Neural cell (in vitro differentiated cells): Measurements from ENCODE around the gene MRPL23.

Experiments
- CTCF ChIP-seq: fragments of 450-650 bp; IDR thresholded peaks from 2 replicates; pipeline ENCODE4 v1.5.1; 2014; ENCODE audit warnings: antibody characterized with exemption, mild to moderate bottlenecking, moderate library complexity; ENCODE audit not compliant: poor library complexity, severe bottlenecking
- EZH2 ChIP-seq: fragments of 200-600, 300-800 bp; shearing (Covaris generic), sonication (generic); IDR thresholded peaks from 2 replicates; pipeline ENCODE4 v1.6.1; 2014; ENCODE audit warnings: antibody characterized with exemption, low read length, borderline replicate concordance, mild to moderate bottlenecking; ENCODE audit not compliant: insufficient read depth, poor library complexity, severe bottlenecking
- RAD21 ChIP-seq: fragments of 450-650 bp; conservative IDR thresholded peaks from 2 replicates; pipeline ENCODE4 v1.6.1; 2014; ENCODE audit warnings: antibody characterized with exemption, mild to moderate bottlenecking, moderate library complexity
- REST ChIP-seq: IDR thresholded peaks from 2 replicates; pipeline ENCODE4 v1.6.1; 2012; ENCODE audit warnings: borderline replicate concordance

- TF ChIP-seq CTCF: no peak
- TF ChIP-seq RAD21: no peak
- no peak for TF ChIP-seq EZH2
- TF ChIP-seq REST: no peak
These were observed 11.7 kb upstream of the MRPL23 start for GRCh38 chr11:1935156-1936071.
